ENCODE results near the gene CLTCL1.

The CLTCL1 gene

GRCh38 chr22:19137384-19138216, 153.9 kb downstream of the CLTCL1 start:
- Mint-ChIP-seq H3K27me3 (no peaks in the 10 kb centered on the region), H3K4me1 (no peaks in the 10 kb centered on the region), H3K27ac (no peak overlapping the region), H3K4me3 (no peak overlapping the region), H3K36me3 (peaks cover 77% of the 10 kb centered on the region), H3K9me3 (no peaks in the 10 kb centered on the region)
- no peak for ATAC-seq

- Mint-ChIP-seq H3K4me1 (no peaks in the 10 kb centered on the region), H3K4me3 (no peak overlapping the region), H3K27me3 (no peaks in the 10 kb centered on the region), H3K27ac (no peak overlapping the region), H3K36me3 (peaks cover 81% of the 10 kb centered on the region), H3K9me3 (no peaks in the 10 kb centered on the region)
- ATAC-seq, result no peak
Measured at GRCh38 chr22:19136915-19137314, 154.6 kb downstream of the CLTCL1 start.

- Mint-ChIP-seq H3K4me3 (no peak overlapping the region), H3K9me3 (no peaks in the 10 kb centered on the region), H3K27me3 (no peaks in the 10 kb centered on the region), H3K36me3 (peaks cover 74% of the 10 kb centered on the region), H3K27ac (no peak overlapping the region), H3K4me1 (no peaks in the 10 kb centered on the region)
- ATAC-seq, result no peak
Measured at GRCh38 chr22:19134874-19135273, 156.6 kb downstream of the CLTCL1 start.

- H3K4me1 Mint-ChIP-seq, result no peaks in the 10 kb centered on the region
- peaks cover 68% of the 10 kb centered on the region for H3K36me3 Mint-ChIP-seq
- no peak overlapping the region for H3K4me3 Mint-ChIP-seq
- H3K27ac Mint-ChIP-seq, result no peak overlapping the region
- no peaks in the 10 kb centered on the region for H3K9me3 Mint-ChIP-seq
- H3K27me3 Mint-ChIP-seq, result no peaks in the 10 kb centered on the region
- ATAC-seq, result peak; percentile 13
Measured at GRCh38 chr22:19134176-19134831, 157.2 kb downstream of the CLTCL1 start.

GRCh38 chr22:19133561-19133960, 158.0 kb downstream of the CLTCL1 start:
- no peak overlapping the region for H3K4me3 Mint-ChIP-seq
- H3K9me3 Mint-ChIP-seq, result no peaks in the 10 kb centered on the region
- ATAC-seq, result no peak
- no peak overlapping the region for H3K27ac Mint-ChIP-seq
- H3K27me3 Mint-ChIP-seq, result no peaks in the 10 kb centered on the region
- no peaks in the 10 kb centered on the region for H3K4me1 Mint-ChIP-seq
- H3K36me3 Mint-ChIP-seq, result peaks cover 61% of the 10 kb centered on the region

GRCh38 chr22:19132693-19133400, 158.7 kb downstream of the CLTCL1 start:
- no peaks in the 10 kb centered on the region for H3K4me1 Mint-ChIP-seq
- no peak for ATAC-seq
- no peaks in the 10 kb centered on the region for H3K27me3 Mint-ChIP-seq
- no peaks in the 10 kb centered on the region for H3K9me3 Mint-ChIP-seq
- peaks cover 61% of the 10 kb centered on the region for H3K36me3 Mint-ChIP-seq
- no peak overlapping the region for H3K4me3 Mint-ChIP-seq
- no peak overlapping the region for H3K27ac Mint-ChIP-seq

GRCh38 chr22:19132153-19132552, 159.4 kb downstream of the CLTCL1 start:
- Mint-ChIP-seq H3K9me3 (no peaks in the 10 kb centered on the region), H3K27me3 (no peaks in the 10 kb centered on the region), H3K4me3 (no peak overlapping the region), H3K4me1 (no peaks in the 10 kb centered on the region), H3K36me3 (peaks cover 57% of the 10 kb centered on the region), H3K27ac (no peak overlapping the region)
- no peak for ATAC-seq

- Mint-ChIP-seq H3K36me3 (peaks cover 52% of the 10 kb centered on the region), H3K4me3 (no peak overlapping the region), H3K4me1 (no peaks in the 10 kb centered on the region), H3K9me3 (no peaks in the 10 kb centered on the region), H3K27ac (no peak overlapping the region), H3K27me3 (no peaks in the 10 kb centered on the region)
- no peak for ATAC-seq
Measured at GRCh38 chr22:19131685-19132015, 159.9 kb downstream of the CLTCL1 start.

GRCh38 chr22:19130959-19131684, 160.4 kb downstream of the CLTCL1 start, which contains the start of gene TSSK2:
Gene TSSK2, plus strand, starts transcription at chr22:19131308. Its CDS starts 92 bp downstream, at chr22:19131400.
- Mint-ChIP-seq H3K36me3 (peaks cover 47% of the 10 kb centered on the region), H3K9me3 (no peaks in the 10 kb centered on the region), H3K4me3 (no peak within 1 kb of the TSS), H3K27me3 (no peaks in the 10 kb centered on the region), H3K27ac (no peak within 1 kb of the TSS), H3K4me1 (no peaks in the 10 kb centered on the region)
- ATAC-seq, result no peak

GRCh38 chr22:19129871-19130270, 161.6 kb downstream of the CLTCL1 start:
- no peak overlapping the region for H3K4me3 Mint-ChIP-seq
- no peaks in the 10 kb centered on the region for H3K27me3 Mint-ChIP-seq
- H3K4me1 Mint-ChIP-seq, result no peaks in the 10 kb centered on the region
- peak overlapping the region; percentile 3 for H3K27ac Mint-ChIP-seq
- H3K9me3 Mint-ChIP-seq, result no peaks in the 10 kb centered on the region
- no peak for ATAC-seq
- peaks cover 38% of the 10 kb centered on the region for H3K36me3 Mint-ChIP-seq

All from stimulated activated memory B cell treated with anti-CD40 and anti-IgM and Interleukin-4, amounts not matched to agents 10 μg/mL and 1 μg/mL and 100 μg/mL, for 72 hours (primary cell).